WTC11 (cell line): ENCODE measurements around the gene MTRF1.

Experiments
- ATF1 ChIP-seq: sonication (generic); formaldehyde crosslinking; IDR thresholded peaks from 2 replicates; pipeline ENCODE4 v1.8.1; 2023; ENCODE audit warnings: mild to moderate bottlenecking, moderate library complexity, missing genetic modification reagents
- E2F1 ChIP-seq: sonication (generic); formaldehyde crosslinking; IDR thresholded peaks from 2 replicates; pipeline ENCODE4 v1.8.0; 2022; ENCODE audit warnings: mild to moderate bottlenecking, missing genetic modification reagents
- GRHL2 ChIP-seq: fragments of 250-450 bp; sonication (Bioruptor Pico); IDR thresholded peaks from 2 replicates; pipeline ENCODE4 v1.8.0; 2022; ENCODE audit warnings: mild to moderate bottlenecking, moderate library complexity; ENCODE audit not compliant: insufficient replicate concordance, severe bottlenecking
- PRDM15 ChIP-seq: sonication (generic); formaldehyde crosslinking; IDR thresholded peaks from 2 replicates; pipeline ENCODE4 v1.8.0; 2022; ENCODE audit warnings: missing genetic modification reagents
- ZNF512 ChIP-seq: sonication (generic); formaldehyde crosslinking; IDR thresholded peaks from 2 replicates; pipeline ENCODE4 v1.8.1; 2022; ENCODE audit warnings: missing genetic modification reagents, borderline replicate concordance
- TF ChIP-seq, protein P1 (sequence below): fragments of 200-600 bp; IDR thresholded peaks from 2 replicates; pipeline ENCODE4 v1.8.0; 2022; ENCODE audit warnings: antibody characterized with exemption

- TF ChIP-seq, protein P1, sequence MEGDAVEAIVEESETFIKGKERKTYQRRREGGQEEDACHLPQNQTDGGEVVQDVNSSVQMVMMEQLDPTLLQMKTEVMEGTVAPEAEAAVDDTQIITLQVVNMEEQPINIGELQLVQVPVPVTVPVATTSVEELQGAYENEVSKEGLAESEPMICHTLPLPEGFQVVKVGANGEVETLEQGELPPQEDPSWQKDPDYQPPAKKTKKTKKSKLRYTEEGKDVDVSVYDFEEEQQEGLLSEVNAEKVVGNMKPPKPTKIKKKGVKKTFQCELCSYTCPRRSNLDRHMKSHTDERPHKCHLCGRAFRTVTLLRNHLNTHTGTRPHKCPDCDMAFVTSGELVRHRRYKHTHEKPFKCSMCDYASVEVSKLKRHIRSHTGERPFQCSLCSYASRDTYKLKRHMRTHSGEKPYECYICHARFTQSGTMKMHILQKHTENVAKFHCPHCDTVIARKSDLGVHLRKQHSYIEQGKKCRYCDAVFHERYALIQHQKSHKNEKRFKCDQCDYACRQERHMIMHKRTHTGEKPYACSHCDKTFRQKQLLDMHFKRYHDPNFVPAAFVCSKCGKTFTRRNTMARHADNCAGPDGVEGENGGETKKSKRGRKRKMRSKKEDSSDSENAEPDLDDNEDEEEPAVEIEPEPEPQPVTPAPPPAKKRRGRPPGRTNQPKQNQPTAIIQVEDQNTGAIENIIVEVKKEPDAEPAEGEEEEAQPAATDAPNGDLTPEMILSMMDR = no peak
- no peak for TF ChIP-seq E2F1 (CRISPR knock-in tag)
- TF ChIP-seq ATF1 (CRISPR knock-in tag) = no peak
- TF ChIP-seq GRHL2 (CRISPR knock-in tag) = no peak
- TF ChIP-seq ZNF512 (CRISPR knock-in tag) = no peak
- no peak for TF ChIP-seq PRDM15 (CRISPR knock-in tag)
Observed at GRCh38 chr13:41282129-41282571, 18.8 kb upstream of the MTRF1 start.
